ENCODE data around the gene RNPEPL1.

DNA sequence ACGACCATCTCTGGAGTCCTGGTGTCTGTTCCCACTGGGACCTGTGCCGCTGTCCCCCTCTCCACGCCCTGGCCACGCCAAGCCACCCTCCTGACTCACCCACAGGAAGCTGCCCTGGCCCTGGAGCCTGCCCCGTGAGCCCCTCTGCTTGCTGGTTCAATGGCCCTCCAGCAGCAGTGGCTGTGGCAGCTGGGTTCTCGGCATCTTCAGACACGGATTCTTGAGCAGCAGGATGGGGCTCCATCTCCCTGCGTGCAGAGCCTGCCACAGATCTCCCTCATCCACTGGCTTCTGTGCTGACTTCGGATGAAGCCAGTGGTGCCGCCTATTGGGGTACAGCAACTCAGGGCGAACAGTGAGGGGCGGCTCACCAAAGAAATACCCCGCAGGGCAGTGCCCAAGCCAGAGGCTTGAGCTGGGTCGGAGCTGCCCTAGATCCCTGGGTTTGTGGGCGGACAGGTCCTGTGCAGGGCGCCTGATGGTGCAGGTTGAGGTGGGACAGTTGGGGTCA, 32.2 kb downstream of the RNPEPL1 start:
- TF ChIP-seq ZNF501 (tag by site-specific recombination; IDR thresholded peaks at IDR 0.05): no peak
- TF ChIP-seq TCF7L2 (IDR thresholded peaks at IDR 0.05; ENCODE audit: borderline replicate concordance, low read depth, low read length): no peak
- TF ChIP-seq ZNF777 (tag by site-specific recombination; IDR thresholded peaks at IDR 0.05; ENCODE audit: borderline replicate concordance): no peak
- TF ChIP-seq, protein P1, sequence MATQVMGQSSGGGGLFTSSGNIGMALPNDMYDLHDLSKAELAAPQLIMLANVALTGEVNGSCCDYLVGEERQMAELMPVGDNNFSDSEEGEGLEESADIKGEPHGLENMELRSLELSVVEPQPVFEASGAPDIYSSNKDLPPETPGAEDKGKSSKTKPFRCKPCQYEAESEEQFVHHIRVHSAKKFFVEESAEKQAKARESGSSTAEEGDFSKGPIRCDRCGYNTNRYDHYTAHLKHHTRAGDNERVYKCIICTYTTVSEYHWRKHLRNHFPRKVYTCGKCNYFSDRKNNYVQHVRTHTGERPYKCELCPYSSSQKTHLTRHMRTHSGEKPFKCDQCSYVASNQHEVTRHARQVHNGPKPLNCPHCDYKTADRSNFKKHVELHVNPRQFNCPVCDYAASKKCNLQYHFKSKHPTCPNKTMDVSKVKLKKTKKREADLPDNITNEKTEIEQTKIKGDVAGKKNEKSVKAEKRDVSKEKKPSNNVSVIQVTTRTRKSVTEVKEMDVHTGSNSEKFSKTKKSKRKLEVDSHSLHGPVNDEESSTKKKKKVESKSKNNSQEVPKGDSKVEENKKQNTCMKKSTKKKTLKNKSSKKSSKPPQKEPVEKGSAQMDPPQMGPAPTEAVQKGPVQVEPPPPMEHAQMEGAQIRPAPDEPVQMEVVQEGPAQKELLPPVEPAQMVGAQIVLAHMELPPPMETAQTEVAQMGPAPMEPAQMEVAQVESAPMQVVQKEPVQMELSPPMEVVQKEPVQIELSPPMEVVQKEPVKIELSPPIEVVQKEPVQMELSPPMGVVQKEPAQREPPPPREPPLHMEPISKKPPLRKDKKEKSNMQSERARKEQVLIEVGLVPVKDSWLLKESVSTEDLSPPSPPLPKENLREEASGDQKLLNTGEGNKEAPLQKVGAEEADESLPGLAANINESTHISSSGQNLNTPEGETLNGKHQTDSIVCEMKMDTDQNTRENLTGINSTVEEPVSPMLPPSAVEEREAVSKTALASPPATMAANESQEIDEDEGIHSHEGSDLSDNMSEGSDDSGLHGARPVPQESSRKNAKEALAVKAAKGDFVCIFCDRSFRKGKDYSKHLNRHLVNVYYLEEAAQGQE (tag by site-specific recombination; IDR thresholded peaks at IDR 0.05): no peak
- no peak for TF ChIP-seq ZNF239 (tag by site-specific recombination; IDR thresholded peaks at IDR 0.05)
- TF ChIP-seq, protein P2, sequence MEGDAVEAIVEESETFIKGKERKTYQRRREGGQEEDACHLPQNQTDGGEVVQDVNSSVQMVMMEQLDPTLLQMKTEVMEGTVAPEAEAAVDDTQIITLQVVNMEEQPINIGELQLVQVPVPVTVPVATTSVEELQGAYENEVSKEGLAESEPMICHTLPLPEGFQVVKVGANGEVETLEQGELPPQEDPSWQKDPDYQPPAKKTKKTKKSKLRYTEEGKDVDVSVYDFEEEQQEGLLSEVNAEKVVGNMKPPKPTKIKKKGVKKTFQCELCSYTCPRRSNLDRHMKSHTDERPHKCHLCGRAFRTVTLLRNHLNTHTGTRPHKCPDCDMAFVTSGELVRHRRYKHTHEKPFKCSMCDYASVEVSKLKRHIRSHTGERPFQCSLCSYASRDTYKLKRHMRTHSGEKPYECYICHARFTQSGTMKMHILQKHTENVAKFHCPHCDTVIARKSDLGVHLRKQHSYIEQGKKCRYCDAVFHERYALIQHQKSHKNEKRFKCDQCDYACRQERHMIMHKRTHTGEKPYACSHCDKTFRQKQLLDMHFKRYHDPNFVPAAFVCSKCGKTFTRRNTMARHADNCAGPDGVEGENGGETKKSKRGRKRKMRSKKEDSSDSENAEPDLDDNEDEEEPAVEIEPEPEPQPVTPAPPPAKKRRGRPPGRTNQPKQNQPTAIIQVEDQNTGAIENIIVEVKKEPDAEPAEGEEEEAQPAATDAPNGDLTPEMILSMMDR (tag by site-specific recombination; IDR thresholded peaks at IDR 0.05): no peak
- no peak for TF ChIP-seq ZNF214 (tag by site-specific recombination; IDR thresholded peaks at IDR 0.05; ENCODE audit: borderline replicate concordance)
- no peak for TF ChIP-seq ZNF324 (tag by site-specific recombination; IDR thresholded peaks at IDR 0.05)
